Measurements from ENCODE around the gene PDZRN4. TPM values are rescaled to one million over a fixed set of nuclear protein-coding genes. Genes with fewer than 3 reads are reported as not detected.

The PDZRN4 gene
- total and polyA plus RNA-seq, 2 experiments from 2014 or later = 0.90 TPM; not detected in 1

DNA sequence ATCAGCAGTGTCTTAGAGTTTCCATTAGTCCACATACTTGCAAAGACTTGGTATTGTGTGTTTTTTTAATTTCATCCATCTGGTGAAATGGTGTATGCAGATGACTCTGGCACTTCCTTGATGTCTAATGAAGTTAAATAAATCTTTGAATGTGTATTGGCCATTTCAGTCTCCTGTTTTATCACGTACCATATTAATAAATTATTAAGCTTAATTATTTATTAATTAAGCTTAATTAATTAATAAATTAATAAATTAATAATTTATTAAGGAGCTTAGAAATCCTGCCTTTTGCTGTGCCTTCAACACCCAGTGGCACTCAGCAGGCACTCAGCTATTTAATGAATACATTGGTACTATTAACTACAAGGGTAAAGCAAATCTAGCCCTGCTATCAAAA, 18.2 kb downstream of the PDZRN4 start (continued):
- TF ChIP-seq, protein P1, sequence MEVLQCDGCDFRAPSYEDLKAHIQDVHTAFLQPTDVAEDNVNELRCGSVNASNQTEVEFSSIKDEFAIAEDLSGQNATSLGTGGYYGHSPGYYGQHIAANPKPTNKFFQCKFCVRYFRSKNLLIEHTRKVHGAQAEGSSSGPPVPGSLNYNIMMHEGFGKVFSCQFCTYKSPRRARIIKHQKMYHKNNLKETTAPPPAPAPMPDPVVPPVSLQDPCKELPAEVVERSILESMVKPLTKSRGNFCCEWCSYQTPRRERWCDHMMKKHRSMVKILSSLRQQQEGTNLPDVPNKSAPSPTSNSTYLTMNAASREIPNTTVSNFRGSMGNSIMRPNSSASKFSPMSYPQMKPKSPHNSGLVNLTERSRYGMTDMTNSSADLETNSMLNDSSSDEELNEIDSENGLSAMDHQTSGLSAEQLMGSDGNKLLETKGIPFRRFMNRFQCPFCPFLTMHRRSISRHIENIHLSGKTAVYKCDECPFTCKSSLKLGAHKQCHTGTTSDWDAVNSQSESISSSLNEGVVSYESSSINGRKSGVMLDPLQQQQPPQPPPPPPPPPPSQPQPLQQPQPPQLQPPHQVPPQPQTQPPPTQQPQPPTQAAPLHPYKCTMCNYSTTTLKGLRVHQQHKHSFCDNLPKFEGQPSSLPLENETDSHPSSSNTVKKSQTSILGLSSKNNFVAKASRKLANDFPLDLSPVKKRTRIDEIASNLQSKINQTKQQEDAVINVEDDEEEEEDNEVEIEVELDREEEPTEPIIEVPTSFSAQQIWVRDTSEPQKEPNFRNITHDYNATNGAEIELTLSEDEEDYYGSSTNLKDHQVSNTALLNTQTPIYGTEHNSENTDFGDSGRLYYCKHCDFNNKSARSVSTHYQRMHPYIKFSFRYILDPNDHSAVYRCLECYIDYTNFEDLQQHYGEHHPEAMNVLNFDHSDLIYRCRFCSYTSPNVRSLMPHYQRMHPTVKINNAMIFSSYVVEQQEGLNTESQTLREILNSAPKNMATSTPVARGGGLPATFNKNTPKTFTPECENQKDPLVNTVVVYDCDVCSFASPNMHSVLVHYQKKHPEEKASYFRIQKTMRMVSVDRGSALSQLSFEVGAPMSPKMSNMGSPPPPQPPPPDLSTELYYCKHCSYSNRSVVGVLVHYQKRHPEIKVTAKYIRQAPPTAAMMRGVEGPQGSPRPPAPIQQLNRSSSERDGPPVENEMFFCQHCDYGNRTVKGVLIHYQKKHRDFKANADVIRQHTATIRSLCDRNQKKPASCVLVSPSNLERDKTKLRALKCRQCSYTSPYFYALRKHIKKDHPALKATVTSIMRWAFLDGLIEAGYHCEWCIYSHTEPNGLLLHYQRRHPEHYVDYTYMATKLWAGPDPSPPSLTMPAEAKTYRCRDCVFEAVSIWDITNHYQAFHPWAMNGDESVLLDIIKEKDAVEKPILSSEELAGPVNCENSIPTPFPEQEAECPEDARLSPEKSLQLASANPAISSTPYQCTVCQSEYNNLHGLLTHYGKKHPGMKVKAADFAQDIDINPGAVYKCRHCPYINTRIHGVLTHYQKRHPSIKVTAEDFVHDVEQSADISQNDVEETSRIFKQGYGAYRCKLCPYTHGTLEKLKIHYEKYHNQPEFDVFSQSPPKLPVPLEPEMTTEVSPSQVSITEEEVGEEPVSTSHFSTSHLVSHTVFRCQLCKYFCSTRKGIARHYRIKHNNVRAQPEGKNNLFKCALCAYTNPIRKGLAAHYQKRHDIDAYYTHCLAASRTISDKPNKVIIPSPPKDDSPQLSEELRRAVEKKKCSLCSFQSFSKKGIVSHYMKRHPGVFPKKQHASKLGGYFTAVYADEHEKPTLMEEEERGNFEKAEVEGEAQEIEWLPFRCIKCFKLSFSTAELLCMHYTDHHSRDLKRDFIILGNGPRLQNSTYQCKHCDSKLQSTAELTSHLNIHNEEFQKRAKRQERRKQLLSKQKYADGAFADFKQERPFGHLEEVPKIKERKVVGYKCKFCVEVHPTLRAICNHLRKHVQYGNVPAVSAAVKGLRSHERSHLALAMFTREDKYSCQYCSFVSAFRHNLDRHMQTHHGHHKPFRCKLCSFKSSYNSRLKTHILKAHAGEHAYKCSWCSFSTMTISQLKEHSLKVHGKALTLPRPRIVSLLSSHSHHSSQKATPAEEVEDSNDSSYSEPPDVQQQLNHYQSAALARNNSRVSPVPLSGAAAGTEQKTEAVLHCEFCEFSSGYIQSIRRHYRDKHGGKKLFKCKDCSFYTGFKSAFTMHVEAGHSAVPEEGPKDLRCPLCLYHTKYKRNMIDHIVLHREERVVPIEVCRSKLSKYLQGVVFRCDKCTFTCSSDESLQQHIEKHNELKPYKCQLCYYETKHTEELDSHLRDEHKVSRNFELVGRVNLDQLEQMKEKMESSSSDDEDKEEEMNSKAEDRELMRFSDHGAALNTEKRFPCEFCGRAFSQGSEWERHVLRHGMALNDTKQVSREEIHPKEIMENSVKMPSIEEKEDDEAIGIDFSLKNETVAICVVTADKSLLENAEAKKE (CRISPR knock-in tag; IDR thresholded peaks at IDR 0.05) = no peak
- TF ChIP-seq ZNF114 (CRISPR knock-in tag; IDR thresholded peaks at IDR 0.05) = no peak
- no peak for TF ChIP-seq ZNF331 (CRISPR knock-in tag; IDR thresholded peaks at IDR 0.05; ENCODE audit: low read depth)
- TF ChIP-seq, protein P2, sequence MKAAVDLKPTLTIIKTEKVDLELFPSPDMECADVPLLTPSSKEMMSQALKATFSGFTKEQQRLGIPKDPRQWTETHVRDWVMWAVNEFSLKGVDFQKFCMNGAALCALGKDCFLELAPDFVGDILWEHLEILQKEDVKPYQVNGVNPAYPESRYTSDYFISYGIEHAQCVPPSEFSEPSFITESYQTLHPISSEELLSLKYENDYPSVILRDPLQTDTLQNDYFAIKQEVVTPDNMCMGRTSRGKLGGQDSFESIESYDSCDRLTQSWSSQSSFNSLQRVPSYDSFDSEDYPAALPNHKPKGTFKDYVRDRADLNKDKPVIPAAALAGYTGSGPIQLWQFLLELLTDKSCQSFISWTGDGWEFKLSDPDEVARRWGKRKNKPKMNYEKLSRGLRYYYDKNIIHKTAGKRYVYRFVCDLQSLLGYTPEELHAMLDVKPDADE (IDR thresholded peaks at IDR 0.05) = no peak
- TF ChIP-seq CREB1 (CRISPR knock-in tag; IDR thresholded peaks at IDR 0.05; ENCODE audit: low read depth) = no peak
- TF ChIP-seq EZH2phosphoT487 (IDR thresholded peaks at IDR 0.05; ENCODE audit: unreplicated experiment) = no peak
- no peak for TF ChIP-seq JUNB (IDR thresholded peaks at IDR 0.05; ENCODE audit: unreplicated experiment)
- TF ChIP-seq, protein P3, sequence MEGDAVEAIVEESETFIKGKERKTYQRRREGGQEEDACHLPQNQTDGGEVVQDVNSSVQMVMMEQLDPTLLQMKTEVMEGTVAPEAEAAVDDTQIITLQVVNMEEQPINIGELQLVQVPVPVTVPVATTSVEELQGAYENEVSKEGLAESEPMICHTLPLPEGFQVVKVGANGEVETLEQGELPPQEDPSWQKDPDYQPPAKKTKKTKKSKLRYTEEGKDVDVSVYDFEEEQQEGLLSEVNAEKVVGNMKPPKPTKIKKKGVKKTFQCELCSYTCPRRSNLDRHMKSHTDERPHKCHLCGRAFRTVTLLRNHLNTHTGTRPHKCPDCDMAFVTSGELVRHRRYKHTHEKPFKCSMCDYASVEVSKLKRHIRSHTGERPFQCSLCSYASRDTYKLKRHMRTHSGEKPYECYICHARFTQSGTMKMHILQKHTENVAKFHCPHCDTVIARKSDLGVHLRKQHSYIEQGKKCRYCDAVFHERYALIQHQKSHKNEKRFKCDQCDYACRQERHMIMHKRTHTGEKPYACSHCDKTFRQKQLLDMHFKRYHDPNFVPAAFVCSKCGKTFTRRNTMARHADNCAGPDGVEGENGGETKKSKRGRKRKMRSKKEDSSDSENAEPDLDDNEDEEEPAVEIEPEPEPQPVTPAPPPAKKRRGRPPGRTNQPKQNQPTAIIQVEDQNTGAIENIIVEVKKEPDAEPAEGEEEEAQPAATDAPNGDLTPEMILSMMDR (conservative IDR thresholded peaks at IDR 0.05; ENCODE audit: low read depth in 2 of 2) = no peak
- no peak for TF ChIP-seq STAT1 (IDR thresholded peaks at IDR 0.05; ENCODE audit: unreplicated experiment)
